IMR-90 (cell line): ENCODE data around the gene AHDC1. TPM values are rescaled to one million over a fixed set of nuclear protein-coding genes. Genes with fewer than 3 reads are reported as not detected.

ENCODE experiments used
- ATAC-seq: fragments of 200-7000 bp; cut with Tn5 transposase; 2 replicates; pipeline ENCODE4 v1.9.1; 2020; ENCODE audit warnings: low read depth, mild to moderate bottlenecking, moderate library complexity
- BruUV-seq: library from RNA; stranded (reverse); fragments of 400-500 nt; replicated peaks from 2 replicates; lab custom pipeline; 2021; lab: Mats Ljungman, UMichigan
- CTCF ChIA-PET: fragments of 300-600 bp; formaldehyde crosslinking; extraction: SDS; loops from one replicate; lab custom pipeline; 2021; ENCODE audit warnings: antibody characterized with exemption; lab: Yijun Ruan, JAX
- POLR2A ChIA-PET: fragments of 300-600 bp; sonication (Branson Sonifier 250); formaldehyde crosslinking; loops from one replicate; lab custom pipeline; 2022; ENCODE audit warnings: antibody characterized with exemption; ENCODE audit not compliant: unreplicated experiment; lab: Charles Lee
- DNase-seq: peaks from one replicate; pipeline ENCODE4 v3.0.0; 2013
- H2AFZ ChIP-seq: replicated peaks from 2 replicates; pipeline ENCODE3; 2013; ENCODE audit warnings: low read length, mild to moderate bottlenecking; ENCODE audit not compliant: poor library complexity
- H2AK5ac ChIP-seq: 2 replicates; pipeline ENCODE4 v1.6.1; 2013; ENCODE audit warnings: low read depth, low read length, inconsistent platforms
- H2AK9ac ChIP-seq: replicated peaks from 2 replicates; pipeline ENCODE3; 2013; ENCODE audit warnings: mild to moderate bottlenecking, low read depth, low read length, moderate library complexity; ENCODE audit not compliant: poor library complexity
- H2BK120ac ChIP-seq: 2 replicates; pipeline ENCODE4 v1.6.1; 2013; ENCODE audit warnings: low read depth, low read length, inconsistent platforms
- H2BK15ac ChIP-seq: 3 replicates; pipeline ENCODE4 v1.6.1; 2013; ENCODE audit warnings: low read depth, low read length, inconsistent platforms
- H2BK20ac ChIP-seq: 2 replicates; pipeline ENCODE4 v1.6.1; 2013; ENCODE audit warnings: low read depth, mild to moderate bottlenecking, inconsistent platforms, low read length, moderate library complexity
- H2BK5ac ChIP-seq: 2 replicates; pipeline ENCODE4 v1.6.1; 2013; ENCODE audit warnings: mild to moderate bottlenecking, low read depth, low read length, inconsistent platforms; ENCODE audit not compliant: poor library complexity, severe bottlenecking
- H3K14ac ChIP-seq: replicated peaks from 2 replicates; pipeline ENCODE4 v1.6.1; 2013; ENCODE audit warnings: low read depth, low read length, inconsistent platforms
- H3K18ac ChIP-seq: 2 replicates; pipeline ENCODE4 v1.6.1; 2013; ENCODE audit warnings: low read depth, low read length, control low read depth
- H3K23ac ChIP-seq: 2 replicates; pipeline ENCODE4 v1.6.1; 2013; ENCODE audit warnings: low read depth, low read length, inconsistent platforms
- H3K27ac ChIP-seq: 2 replicates; pipeline ENCODE4 v1.5.1; 2013; ENCODE audit warnings: mild to moderate bottlenecking, control low read depth, low read length; ENCODE audit not compliant: insufficient read depth
- H3K27me3 ChIP-seq: 2 replicates; pipeline ENCODE4 v1.6.1; 2013; ENCODE audit warnings: low read length; ENCODE audit not compliant: control insufficient read depth, insufficient read depth
- H3K36me3 ChIP-seq: 2 replicates; pipeline ENCODE4 v1.6.1; 2013; ENCODE audit warnings: low read length, mixed read lengths; ENCODE audit not compliant: control insufficient read depth, insufficient read depth
- H3K4ac ChIP-seq: 2 replicates; pipeline ENCODE4 v1.6.1; 2013; ENCODE audit warnings: low read depth, low read length, inconsistent platforms
- H3K4me1 ChIP-seq: 2 replicates; pipeline ENCODE4 v1.6.1; 2013; ENCODE audit warnings: low read length, mixed read lengths; ENCODE audit not compliant: control insufficient read depth, insufficient read depth
- H3K4me2 ChIP-seq: 2 replicates; pipeline ENCODE4 v1.6.1; 2013; ENCODE audit warnings: low read depth, mild to moderate bottlenecking, control low read depth, low read length, moderate library complexity
- H3K4me3 ChIP-seq: 2 replicates; pipeline ENCODE4 v1.5.1; 2013; ENCODE audit warnings: low read depth, mild to moderate bottlenecking, control low read depth, low read length, moderate library complexity; ENCODE audit not compliant: insufficient read depth
- H3K56ac ChIP-seq: 2 replicates; pipeline ENCODE4 v1.6.1; 2013; ENCODE audit warnings: low read length, inconsistent platforms; ENCODE audit not compliant: insufficient read depth; ENCODE audit errors: extremely low read depth
- H3K79me1 ChIP-seq, 2 experiments: 2 replicates each; pipeline ENCODE4 v1.6.1; 2013; ENCODE audit warnings: low read length in 2 of 2, inconsistent platforms in 1 of 2, low read depth in 1 of 2
- H3K9ac ChIP-seq: 2 replicates; pipeline ENCODE4 v1.6.1; 2013; ENCODE audit warnings: low read depth, low read length, control low read depth
- H3K9me1 ChIP-seq: 2 replicates; pipeline ENCODE4 v1.6.1; 2013; ENCODE audit warnings: low read length, inconsistent platforms; ENCODE audit not compliant: insufficient read depth
- H3K9me3 ChIP-seq: 2 replicates; pipeline ENCODE4 v1.6.1; 2013; ENCODE audit warnings: low read length; ENCODE audit not compliant: control insufficient read depth, insufficient read depth
- H4K20me1 ChIP-seq: 2 replicates; pipeline ENCODE4 v1.6.1; 2013; ENCODE audit warnings: low read length, inconsistent platforms; ENCODE audit not compliant: insufficient read depth
- H4K5ac ChIP-seq: 2 replicates; pipeline ENCODE4 v1.6.1; 2013; ENCODE audit warnings: mild to moderate bottlenecking, low read depth, low read length, control low read depth
- H4K8ac ChIP-seq, 2 experiments: 2 replicates each; pipeline ENCODE4 v1.6.1; 2013; ENCODE audit warnings: low read depth in 2 of 2, low read length in 2 of 2, control low read depth in 1 of 2, inconsistent platforms in 1 of 2
- H4K91ac ChIP-seq: 2 replicates; pipeline ENCODE4 v1.6.1; 2013; ENCODE audit warnings: low read depth, low read length, inconsistent platforms; ENCODE audit not compliant: insufficient read depth
- CTCF ChIP-seq: conservative IDR thresholded peaks from 2 replicates; pipeline ENCODE4 v1.5.1; 2012; ENCODE audit warnings: mild to moderate bottlenecking, low read depth, low read length, improper control_type of control experiment
- RAD21 ChIP-seq: IDR thresholded peaks from 2 replicates; pipeline ENCODE4 v1.6.1; 2012; ENCODE audit warnings: low read length, improper control_type of control experiment
- RCOR1 ChIP-seq: IDR thresholded peaks from 2 replicates; pipeline ENCODE4 v1.6.1; 2012; ENCODE audit warnings: mild to moderate bottlenecking, low read length, improper control_type of control experiment; ENCODE audit not compliant: insufficient replicate concordance
- WGBS, 2 experiments: methylation state at CpG; one replicate each; pipeline versions ENCODE4 v1.1.5 to v1.1.7; 2013; ENCODE audit warnings: missing lambda C conversion rate in 2 of 2; ENCODE audit not compliant: insufficient read length in 1 of 2; ENCODE audit errors: extremely low coverage in 2 of 2; 5-methylcytosine and 5-hydroxymethylcytosine counted together
- dilution Hi-C: fragments of 300-500 bp; cut with HindIII; formaldehyde crosslinking; loops from one replicate; pipeline ENCODE4 v1.14.3; 2018; ENCODE audit warnings: low sequenced_read_pairs; ENCODE audit not compliant: unreplicated experiment
- in situ Hi-C: fragments of 300-500 bp; cut with MboI; formaldehyde crosslinking; loops from 3 replicates; pipeline ENCODE4 v1.14.3; 2019; ENCODE audit warnings: low sequenced_read_pairs, inconsistent platforms, mixed read lengths
- intact Hi-C: fragments of 100-400 bp; cut with micrococcal nuclease; formaldehyde crosslinking; loops from 2 replicates; pipeline ENCODE4 v1.10.0; 2022
- polyA plus RNA-seq, 3 experiments: library from polyadenylated mRNA; depleted of rRNA; stranded (reverse); fragments of >200 nt; gene quantifications; 2 replicates each; pipeline ENCODE4 v1.2.3, GENCODE V29; 2012; ENCODE audit warnings: low replicate concordance in 1 of 3
- total RNA-seq: library from RNA; depleted of rRNA; stranded (reverse); fragments of >200 nt; gene quantifications from 2 replicates; pipeline ENCODE4 v1.2.3, GENCODE V29; 2012
- TF ChIP-seq, protein P1 (sequence below): fragments of 150-350 bp; IDR thresholded peaks from 2 replicates; pipeline ENCODE4 v1.6.1; 2017; ENCODE audit warnings: mild to moderate bottlenecking, antibody characterized with exemption, low read length, low read depth

AHDC1 gene
- total and polyA plus RNA-seq, 2 of the 4 experiments (the other 2 are of a cell fraction), result 2.0 to 11.6 TPM

DNA sequence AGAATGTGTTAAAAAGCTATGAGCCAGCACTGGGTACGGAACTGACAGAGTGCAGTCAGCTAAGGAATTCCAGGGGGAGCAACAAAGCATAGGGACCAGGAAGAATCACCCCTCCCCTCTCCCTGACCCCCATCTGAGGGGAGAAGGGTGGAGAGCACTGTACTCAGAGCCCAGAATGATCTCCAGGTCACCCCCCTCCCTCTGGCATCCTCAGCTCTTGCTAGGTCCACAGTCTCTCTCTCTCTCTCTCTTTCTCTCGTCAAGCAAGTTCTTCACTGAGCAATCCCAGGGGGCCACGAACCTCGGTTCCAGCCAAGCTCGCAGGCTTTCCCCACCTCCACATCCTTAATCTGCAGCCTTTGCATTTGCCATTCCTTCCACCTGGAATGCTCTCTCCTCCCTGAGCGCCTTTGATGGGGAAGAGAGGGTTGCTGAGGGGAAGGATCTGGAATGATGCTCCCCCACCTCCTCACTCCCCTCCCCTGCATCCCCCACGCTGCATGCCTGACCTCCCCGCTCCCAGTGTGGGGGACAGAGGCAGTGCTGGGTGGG lies 107.3 kb downstream of the AHDC1 start:
- Histone ChIP-seq H2BK20ac (no peak overlapping the region), H4K91ac (no peak overlapping the region), H4K5ac (no peak overlapping the region), H3K27me3 (no peaks in the 10 kb centered on the region), H3K4ac (no peak overlapping the region), H3K27ac (no peak overlapping the region), H2BK5ac (no peak overlapping the region), H3K36me3 (no peaks in the 10 kb centered on the region), H3K14ac (no peak overlapping the region), H3K4me3 (no peak overlapping the region), H2AFZ (peak overlapping the region; percentile 83), H3K9me3 (no peaks in the 10 kb centered on the region), H3K79me1 (no peaks in the 10 kb centered on the region), H2AK9ac (peak overlapping the region; percentile 51), H3K56ac (no peak overlapping the region), H3K9ac (no peak overlapping the region), H3K18ac (no peak overlapping the region), H2AK5ac (0 out of 2 replicates have a peak overlapping the region, but pooled peaks have one; percentile 9), H3K4me1 (peaks cover 1% of the 10 kb centered on the region; the same call in 1 of the 2 replicates), H4K8ac (peak overlapping the region in 1 of 2 experiments; percentile 35; a peak in 1 of 4 replicates), H3K23ac (no peak overlapping the region), H2BK15ac (no peak overlapping the region; the same call in 2 of the 3 replicates), H3K4me2 (no peak overlapping the region), H2BK120ac (no peak overlapping the region), H4K20me1 (no peaks in the 10 kb centered on the region), H3K9me1 (no peaks in the 10 kb centered on the region)
- 17% methylated on average over 1 of the region's 8 CpGs; no CpG with 5 or more reads in 1 of the 2 experiments for WGBS, 2 experiments
- ATAC-seq (peak; percentile 71), DNase-seq (peak; percentile 51)
- intact Hi-C loops (no loop called here), in situ Hi-C loops (no loop called here), dilution Hi-C loops (no loop called here)
- BruUV-seq, result no TSS peak
- TF ChIP-seq, protein P1, sequence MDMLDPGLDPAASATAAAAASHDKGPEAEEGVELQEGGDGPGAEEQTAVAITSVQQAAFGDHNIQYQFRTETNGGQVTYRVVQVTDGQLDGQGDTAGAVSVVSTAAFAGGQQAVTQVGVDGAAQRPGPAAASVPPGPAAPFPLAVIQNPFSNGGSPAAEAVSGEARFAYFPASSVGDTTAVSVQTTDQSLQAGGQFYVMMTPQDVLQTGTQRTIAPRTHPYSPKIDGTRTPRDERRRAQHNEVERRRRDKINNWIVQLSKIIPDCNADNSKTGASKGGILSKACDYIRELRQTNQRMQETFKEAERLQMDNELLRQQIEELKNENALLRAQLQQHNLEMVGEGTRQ, result no peak
- TF ChIP-seq CTCF, result peak; percentile 44
- peak; percentile 43 for TF ChIP-seq RAD21
- TF ChIP-seq RCOR1, result no peak
- CTCF ChIA-PET, result interaction anchor here (0.8 kb wide), 1 partner anchor 8 kb away, joined by 3 read pairs; no protein-coding TSS in a partner anchor
- POLR2A ChIA-PET, result no interaction called here
